Fibroblast of skin of right quadriceps (primary cell): ENCODE measurements around the gene RGS7BP.
A peak's percentile ranks its signal among the peaks of the same experiment; 100 is the strongest.
"Not testable (repeated sequence)": the region's sequence is repeated elsewhere in the genome, so short reads cannot be mapped to it uniquely, and the experiment has no call there.

Experiments used
- DNase-seq: peaks from one replicate; pipeline ENCODE4 v3.0.0-alpha.2; 2013

The RGS7BP gene

DNA sequence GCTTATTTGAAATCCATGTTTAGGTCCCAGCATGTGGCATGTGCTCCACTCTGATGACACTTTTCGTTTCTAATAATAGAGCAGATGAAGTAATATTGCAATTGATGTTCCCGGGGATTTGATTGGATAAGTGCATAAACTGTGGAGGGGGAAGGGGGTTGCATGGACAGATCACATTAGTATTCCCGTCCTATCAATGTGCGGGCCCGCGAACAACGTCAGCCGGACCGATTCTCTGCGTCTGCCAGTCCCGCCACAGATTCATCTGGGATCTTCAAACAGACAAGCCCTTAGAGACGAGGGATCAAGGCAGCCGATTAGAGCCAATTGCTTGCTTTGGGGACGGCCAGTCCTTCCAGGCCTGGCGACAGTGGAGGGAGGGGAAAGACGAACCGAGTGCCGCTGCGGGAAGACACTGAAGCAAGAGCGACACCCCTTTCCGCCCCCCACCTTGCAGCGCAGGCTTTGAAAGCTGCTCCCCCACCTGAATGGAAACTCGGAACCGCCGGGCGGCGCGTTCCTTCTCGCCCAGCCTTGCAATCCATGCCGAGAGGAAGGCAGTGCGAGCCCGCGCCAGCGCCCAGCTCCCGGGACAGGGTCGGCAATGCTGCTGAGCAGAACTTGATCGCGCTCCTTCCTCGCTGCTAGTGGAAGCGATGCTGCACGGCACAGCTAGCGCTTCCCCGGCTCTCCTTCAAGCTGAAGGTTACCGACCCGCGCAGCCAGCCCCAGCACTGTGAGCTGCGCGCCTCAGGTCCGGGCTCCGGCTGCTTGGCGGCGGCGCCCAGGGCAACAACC lies at the start of gene RGS7BP:
Gene RGS7BP, plus strand, starts transcription at position 247 of the 798 bp plus-strand sequence. CDS start 610 bp downstream, outside the sequence.
- peak; percentile 28 for DNase-seq

- DNase-seq: no peak
Measured at GRCh38 chr5:64457846-64458245, 48.0 kb upstream of the RGS7BP start.

GRCh38 chr5:64458948-64459347 lies 46.9 kb upstream of the RGS7BP start:
- DNase-seq: no peak

GRCh38 chr5:64462391-64462790 lies 43.4 kb upstream of the RGS7BP start:
- DNase-seq: no peak

DNA sequence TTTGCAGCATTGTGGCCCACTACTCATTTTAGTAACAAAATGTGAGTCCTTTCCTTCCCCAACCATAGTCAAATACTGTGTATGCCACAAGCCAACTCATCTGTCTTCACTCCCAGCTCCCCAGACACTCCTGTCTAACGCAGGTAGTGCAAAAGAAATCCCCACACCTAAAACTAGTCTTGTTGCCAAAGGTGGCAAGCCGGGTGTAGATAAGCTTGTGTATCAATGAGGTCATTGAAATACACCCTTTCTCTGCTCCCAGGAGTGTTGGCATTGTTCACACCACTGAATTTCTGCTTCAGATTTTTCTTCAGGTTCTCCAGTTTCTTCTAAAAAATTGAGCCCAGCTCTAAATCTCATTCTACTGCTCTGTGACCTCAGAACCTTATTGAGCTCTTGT lies 19.7 kb upstream of the RGS7BP start:
- DNase-seq: no peak

DNA sequence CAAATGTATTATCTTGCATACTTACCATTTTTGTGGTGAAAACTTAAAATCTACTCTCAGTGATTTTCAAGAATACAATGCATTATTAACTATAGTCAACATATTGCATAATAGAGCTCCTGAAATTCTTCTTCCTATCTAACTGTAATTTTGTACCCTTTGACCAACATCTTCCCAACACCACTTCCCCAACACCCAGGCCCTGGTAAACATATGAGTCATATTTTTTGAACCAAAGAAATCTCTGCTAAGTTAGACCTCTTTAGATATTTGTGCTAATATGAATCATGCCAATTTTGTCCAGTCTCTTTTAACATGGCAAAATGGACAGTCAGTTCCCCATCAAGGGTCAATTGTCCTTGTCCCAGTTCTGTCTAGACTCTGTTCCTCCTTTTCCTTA lies 18.5 kb upstream of the RGS7BP start:
- no peak for DNase-seq

GRCh38 chr5:64489857-64490256 lies 16.0 kb upstream of the RGS7BP start:
- DNase-seq: no peak

- peak; percentile 2 for DNase-seq
Measured at GRCh38 chr5:64497386-64497785, 8.4 kb upstream of the RGS7BP start.

GRCh38 chr5:64502196-64502595 lies 3.6 kb upstream of the RGS7BP start:
- DNase-seq: no peak

DNA sequence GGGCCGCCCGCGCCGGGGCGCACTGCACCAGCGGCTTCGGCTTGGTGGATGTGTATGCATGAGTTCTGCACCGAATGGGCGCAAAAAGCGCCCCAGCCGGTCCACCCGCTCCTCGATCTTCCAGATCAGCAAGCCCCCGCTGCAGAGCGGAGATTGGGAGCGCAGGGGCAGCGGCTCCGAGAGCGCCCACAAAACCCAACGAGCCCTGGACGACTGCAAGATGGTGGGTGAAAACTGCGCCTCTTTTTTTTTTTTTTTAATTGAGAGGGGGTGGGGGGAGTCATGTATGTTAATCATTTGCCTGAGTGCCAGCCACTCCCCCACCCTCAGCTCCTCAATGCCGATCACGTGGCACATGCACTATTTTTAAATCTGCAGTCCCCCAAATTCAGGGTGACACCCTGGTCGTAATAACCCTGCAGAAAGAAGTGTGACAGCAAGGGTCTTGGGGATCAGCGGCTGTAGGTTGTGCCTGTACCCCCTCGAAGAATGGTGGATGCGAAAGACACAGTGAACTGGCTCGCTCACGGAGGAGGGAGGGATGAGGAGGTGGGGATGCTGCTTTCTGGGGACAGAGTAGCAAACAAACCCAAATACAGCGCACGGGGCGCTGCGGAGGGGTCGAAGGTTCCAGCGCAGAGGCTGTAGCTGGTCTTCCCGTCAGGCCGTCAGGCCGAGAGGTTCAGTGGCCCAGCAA lies 900 bp downstream of the RGS7BP start:
- no peak for DNase-seq

DNA sequence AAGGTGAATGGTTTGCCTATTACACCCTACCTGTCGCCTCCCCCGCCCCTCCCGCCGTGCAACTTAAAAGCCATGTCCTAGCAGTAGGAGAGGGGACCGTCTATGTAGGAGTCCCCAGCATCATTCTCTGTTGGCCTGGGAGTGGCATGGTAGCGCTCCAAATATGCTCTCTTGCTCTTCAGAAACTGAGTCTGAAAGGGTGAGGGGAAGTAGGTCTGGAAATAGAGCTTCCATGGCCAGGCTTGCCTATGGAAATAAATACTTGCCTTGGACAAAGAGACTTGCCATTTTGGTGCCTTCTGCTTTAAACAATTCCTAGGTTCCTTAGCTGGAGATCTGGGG lies 1.4 kb downstream of the RGS7BP start:
- no peak for DNase-seq

GRCh38 chr5:64509828-64510227 lies 4.0 kb downstream of the RGS7BP start:
- no peak for DNase-seq

- DNase-seq: no peak
Measured at GRCh38 chr5:64513492-64513891, 7.7 kb downstream of the RGS7BP start.

DNA sequence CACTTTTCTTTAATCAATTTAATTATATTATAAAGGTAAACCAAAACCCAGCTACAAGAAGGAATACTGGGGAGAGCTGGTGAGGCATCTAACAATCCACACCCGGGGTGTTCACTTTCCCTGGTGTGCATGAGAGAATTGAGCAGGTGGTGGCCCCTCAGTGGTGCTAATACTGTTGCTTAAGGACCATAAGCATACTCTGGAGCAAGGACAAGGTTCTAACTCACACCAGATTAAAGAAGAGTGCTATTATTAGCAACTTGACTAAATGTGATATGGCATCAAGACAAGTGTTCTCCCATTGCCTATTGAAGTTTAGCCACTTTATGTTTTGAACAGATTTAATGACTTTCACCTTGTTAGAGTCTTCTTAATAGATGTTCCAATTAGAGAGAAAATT lies 8.8 kb downstream of the RGS7BP start:
- no peak for DNase-seq

DNA sequence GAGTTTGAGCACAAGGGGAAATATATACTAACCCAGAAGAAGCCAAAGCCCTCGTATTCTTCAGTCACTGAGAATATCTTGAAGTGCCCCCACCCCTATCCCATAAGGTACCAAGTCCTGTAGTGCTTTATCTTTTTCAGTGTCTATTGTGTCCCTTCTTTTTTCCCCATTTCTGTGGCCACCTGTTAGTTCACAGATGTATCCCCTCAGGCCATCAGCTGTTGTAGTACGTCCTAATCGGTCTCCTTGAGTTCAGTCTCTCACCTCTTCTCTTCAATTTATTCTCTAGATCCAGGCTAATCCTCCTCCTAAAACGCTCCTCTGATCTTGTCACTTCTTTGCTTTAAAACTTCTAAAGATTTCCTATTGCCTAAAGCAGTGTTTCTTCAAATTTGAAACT lies 10.4 kb downstream of the RGS7BP start:
- DNase-seq: no peak

DNA sequence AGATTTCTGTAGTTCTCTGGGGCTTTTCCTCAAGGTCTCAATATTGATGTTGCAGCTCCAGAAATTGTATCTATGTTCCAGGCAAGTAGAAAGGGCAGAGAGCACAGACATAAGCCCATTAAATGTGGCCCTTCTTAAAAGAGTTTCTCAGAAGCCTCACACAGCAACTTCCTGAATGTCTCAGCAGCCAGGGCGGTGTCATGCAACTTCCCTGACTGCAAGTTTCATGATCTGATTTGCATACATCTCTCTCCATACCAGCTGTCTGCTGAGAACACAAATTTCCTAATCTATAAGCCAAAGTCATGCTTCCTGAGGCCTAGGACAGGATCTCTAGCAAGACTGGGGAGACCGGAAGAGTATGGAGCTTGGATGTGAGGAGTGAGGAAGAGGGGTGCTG lies 13.0 kb downstream of the RGS7BP start:
- DNase-seq: no peak

DNA sequence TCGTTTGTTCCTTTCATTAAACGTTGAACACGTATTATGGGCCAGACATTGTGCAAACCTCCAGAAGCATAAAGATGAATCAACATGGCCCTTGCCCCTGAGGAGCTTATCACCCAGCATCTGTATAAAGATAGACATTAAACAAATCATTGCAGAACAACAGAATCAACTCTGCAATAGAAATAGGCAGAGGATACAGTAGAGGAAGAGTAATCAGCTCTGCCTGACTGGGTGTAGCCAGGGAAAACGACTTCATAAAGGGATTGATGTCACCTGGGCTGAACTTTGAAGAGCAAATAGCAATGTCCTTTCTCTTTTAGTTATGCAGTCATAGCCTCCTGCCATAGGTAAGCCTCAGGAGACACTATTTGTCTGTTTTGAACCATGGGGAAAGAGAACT lies 13.4 kb downstream of the RGS7BP start:
- no peak for DNase-seq

GRCh38 chr5:64526734-64527439 lies 21.1 kb downstream of the RGS7BP start:
- DNase-seq: no peak

- no peak for DNase-seq
Measured at GRCh38 chr5:64530076-64530475, 24.3 kb downstream of the RGS7BP start.

DNA sequence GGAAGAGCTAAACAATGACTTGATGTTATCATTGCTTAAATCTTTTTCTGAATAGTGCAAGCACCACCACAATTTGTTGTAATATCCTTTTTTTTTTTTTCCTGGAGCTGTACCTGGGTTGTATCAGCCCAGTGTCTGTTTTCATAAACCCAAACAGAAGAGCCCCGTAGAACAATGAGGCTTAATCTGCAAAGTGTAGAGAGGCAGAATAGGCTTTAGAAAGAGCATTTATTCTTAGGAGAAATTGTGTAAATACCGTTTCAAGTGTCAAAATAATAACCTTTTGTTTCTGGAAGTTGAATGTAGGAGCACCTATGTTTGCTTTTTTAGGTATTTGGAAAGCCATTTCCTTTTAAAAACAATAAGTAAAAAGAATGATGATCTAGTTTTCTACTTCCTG lies 26.4 kb downstream of the RGS7BP start:
- no peak for DNase-seq

DNA sequence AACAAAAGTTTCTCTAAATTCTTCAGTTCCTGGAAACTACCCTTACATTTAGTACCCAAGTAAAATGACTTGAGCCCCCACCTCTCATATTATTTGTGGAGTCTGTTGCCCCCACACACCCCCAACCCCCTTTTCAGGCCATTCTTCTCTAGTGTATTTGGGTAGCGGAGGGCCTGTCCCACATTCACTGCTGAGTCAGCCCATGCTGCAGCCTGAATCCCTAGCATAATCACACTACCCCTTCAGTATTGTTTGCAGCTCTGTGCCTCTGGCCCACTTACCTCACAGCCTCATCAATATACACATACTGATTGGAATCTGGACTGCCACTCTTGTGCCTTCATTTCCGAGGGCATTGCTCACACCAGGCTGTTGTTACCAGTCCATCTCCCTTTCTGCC lies 26.8 kb downstream of the RGS7BP start:
- DNase-seq: no peak

DNA sequence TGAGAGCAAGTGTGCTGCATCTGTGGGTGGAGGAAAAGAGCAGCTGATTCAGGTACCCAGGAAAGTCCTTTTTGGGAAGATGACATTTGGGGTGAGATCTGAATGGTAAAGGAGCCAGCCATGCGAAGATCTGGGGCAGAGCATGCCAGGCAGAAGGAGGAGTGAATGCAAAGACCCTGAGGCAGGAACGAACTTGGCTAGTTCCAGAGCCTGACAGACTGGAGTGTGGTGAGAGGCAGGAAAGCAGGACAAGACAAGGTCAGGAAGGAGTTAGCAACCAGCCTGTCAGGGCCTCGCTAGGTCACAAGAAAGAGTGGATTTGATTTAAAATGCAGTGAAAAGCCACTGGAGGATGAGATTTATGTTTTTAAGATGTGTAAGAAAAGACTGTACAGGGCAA lies 28.2 kb downstream of the RGS7BP start:
- no peak for DNase-seq

DNA sequence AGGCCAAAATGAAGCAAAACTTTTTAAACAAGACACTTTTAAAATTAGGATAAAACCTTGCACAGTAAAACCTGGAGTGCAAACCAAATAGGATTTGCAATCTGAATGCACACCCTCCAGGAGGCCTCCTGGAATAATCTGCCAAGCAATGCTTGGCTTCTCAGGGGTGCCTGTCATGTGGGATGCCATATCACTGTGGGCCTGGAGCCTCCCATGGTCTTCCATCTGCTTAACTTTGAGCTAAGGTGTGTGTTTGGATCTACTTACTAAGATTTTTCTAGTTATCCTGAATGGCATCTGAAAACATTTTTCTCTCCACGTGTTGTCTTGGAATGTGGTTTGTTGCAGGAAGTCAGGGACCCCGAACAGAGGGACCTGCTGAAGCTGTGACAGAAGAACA lies 52.1 kb downstream of the RGS7BP start:
- DNase-seq: no peak

GRCh38 chr5:64558641-64559040 lies 52.8 kb downstream of the RGS7BP start:
- DNase-seq: not testable (repeated sequence)
